ENCODE data around the gene SLC25A26. TPM values are rescaled to one million over a fixed set of nuclear protein-coding genes. Genes with fewer than 3 reads are reported as not detected.

Gene SLC25A26
- total and polyA plus RNA-seq, 2 donors (not counting 1 experiment from before 2014, with no cell fraction given): 14.2 to 29.0 TPM

GRCh38 chr3:66354001-66354400 lies 133.2 kb downstream of the SLC25A26 start:
- no peak for DNase-seq (ENCODE audit: low read depth in 2 of 2)
- no peak overlapping the region for H3K4me2 ChIP-seq (ENCODE audit: extremely low read depth, insufficient read depth, low read length)

GRCh38 chr3:66355394-66355793 lies 134.6 kb downstream of the SLC25A26 start:
- Histone ChIP-seq H3K4me1 (ENCODE audit: control insufficient read depth, extremely low read depth, insufficient read depth, low read length) (no peaks in the 10 kb centered on the region), H2AFZ (ENCODE audit: low read length) (no peak overlapping the region), H3K4me2 (ENCODE audit: extremely low read depth, insufficient read depth, low read length) (no peak overlapping the region), H3K9ac (ENCODE audit: insufficient read depth, low read length) (no peak overlapping the region), H3K4me3 (replicated peaks in 1 of 4; ENCODE audit: control extremely low read depth in 1 of 4, insufficient read depth in 1 of 4, low read depth in 3 of 4, low read length in 4 of 4) (no peak overlapping the region), H3K27me3 (ENCODE audit: control insufficient read depth, insufficient read depth, low read length) (no peaks in the 10 kb centered on the region), H3K79me2 (ENCODE audit: control insufficient read depth, insufficient read depth, low read length) (no peaks in the 10 kb centered on the region), H3K36me3 (ENCODE audit: control insufficient read depth, insufficient read depth, low read length) (no peaks in the 10 kb centered on the region), H3K27ac (ENCODE audit: insufficient read depth, low read length) (no peak overlapping the region), H3K9me3 (ENCODE audit: control insufficient read depth, insufficient read depth, low read depth, low read length) (no peaks in the 10 kb centered on the region), H4K20me1 (ENCODE audit: control insufficient read depth, extremely low read depth, insufficient read depth, low read length) (no peaks in the 10 kb centered on the region)
- TF ChIP-seq, protein P1, sequence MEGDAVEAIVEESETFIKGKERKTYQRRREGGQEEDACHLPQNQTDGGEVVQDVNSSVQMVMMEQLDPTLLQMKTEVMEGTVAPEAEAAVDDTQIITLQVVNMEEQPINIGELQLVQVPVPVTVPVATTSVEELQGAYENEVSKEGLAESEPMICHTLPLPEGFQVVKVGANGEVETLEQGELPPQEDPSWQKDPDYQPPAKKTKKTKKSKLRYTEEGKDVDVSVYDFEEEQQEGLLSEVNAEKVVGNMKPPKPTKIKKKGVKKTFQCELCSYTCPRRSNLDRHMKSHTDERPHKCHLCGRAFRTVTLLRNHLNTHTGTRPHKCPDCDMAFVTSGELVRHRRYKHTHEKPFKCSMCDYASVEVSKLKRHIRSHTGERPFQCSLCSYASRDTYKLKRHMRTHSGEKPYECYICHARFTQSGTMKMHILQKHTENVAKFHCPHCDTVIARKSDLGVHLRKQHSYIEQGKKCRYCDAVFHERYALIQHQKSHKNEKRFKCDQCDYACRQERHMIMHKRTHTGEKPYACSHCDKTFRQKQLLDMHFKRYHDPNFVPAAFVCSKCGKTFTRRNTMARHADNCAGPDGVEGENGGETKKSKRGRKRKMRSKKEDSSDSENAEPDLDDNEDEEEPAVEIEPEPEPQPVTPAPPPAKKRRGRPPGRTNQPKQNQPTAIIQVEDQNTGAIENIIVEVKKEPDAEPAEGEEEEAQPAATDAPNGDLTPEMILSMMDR (conservative IDR thresholded peaks at IDR 0.05 in 1 of 2, IDR thresholded peaks at IDR 0.05 in 1 of 2; ENCODE audit: low read depth in 1 of 2, low read length in 2 of 2): no peak
- no peak for TF ChIP-seq EZH2 (IDR thresholded peaks at IDR 0.05; ENCODE audit: low read length, missing control alignments)
- DNase-seq (ENCODE audit: low read depth in 2 of 2): no peak

More at GRCh38 chr3:66354001-66354400, 133.2 kb downstream of the SLC25A26 start:
- Histone ChIP-seq H3K4me3 (replicated peaks in 1 of 4; ENCODE audit: control extremely low read depth in 1 of 4, insufficient read depth in 1 of 4, low read depth in 3 of 4, low read length in 4 of 4) (no peak overlapping the region), H2AFZ (ENCODE audit: low read length) (no peak overlapping the region), H4K20me1 (ENCODE audit: control insufficient read depth, extremely low read depth, insufficient read depth, low read length) (no peaks in the 10 kb centered on the region), H3K9me3 (ENCODE audit: control insufficient read depth, insufficient read depth, low read depth, low read length) (no peaks in the 10 kb centered on the region), H3K4me1 (ENCODE audit: control insufficient read depth, extremely low read depth, insufficient read depth, low read length) (no peaks in the 10 kb centered on the region), H3K27ac (ENCODE audit: insufficient read depth, low read length) (no peak overlapping the region), H3K9ac (ENCODE audit: insufficient read depth, low read length) (no peak overlapping the region), H3K79me2 (ENCODE audit: control insufficient read depth, insufficient read depth, low read length) (no peaks in the 10 kb centered on the region), H3K27me3 (ENCODE audit: control insufficient read depth, insufficient read depth, low read length) (no peaks in the 10 kb centered on the region), H3K36me3 (ENCODE audit: control insufficient read depth, insufficient read depth, low read length) (no peaks in the 10 kb centered on the region)
- TF ChIP-seq EZH2 (IDR thresholded peaks at IDR 0.05; ENCODE audit: low read length, missing control alignments): no peak
- TF ChIP-seq, protein P1 (conservative IDR thresholded peaks at IDR 0.05 in 1 of 2, IDR thresholded peaks at IDR 0.05 in 1 of 2; ENCODE audit: low read depth in 1 of 2, low read length in 2 of 2): no peak

GRCh38 chr3:66355997-66356396 lies 135.2 kb downstream of the SLC25A26 start:
- no peaks in the 10 kb centered on the region for H3K79me2 ChIP-seq (ENCODE audit: control insufficient read depth, insufficient read depth, low read length)
- H3K4me1 ChIP-seq (ENCODE audit: control insufficient read depth, extremely low read depth, insufficient read depth, low read length): no peaks in the 10 kb centered on the region
- H3K36me3 ChIP-seq (ENCODE audit: control insufficient read depth, insufficient read depth, low read length): no peaks in the 10 kb centered on the region
- no peaks in the 10 kb centered on the region for H3K9me3 ChIP-seq (ENCODE audit: control insufficient read depth, insufficient read depth, low read depth, low read length)
- no peak overlapping the region for H3K4me3 ChIP-seq (replicated peaks in 1 of 4; ENCODE audit: control extremely low read depth in 1 of 4, insufficient read depth in 1 of 4, low read depth in 3 of 4, low read length in 4 of 4)
- no peak overlapping the region for H3K4me2 ChIP-seq (ENCODE audit: extremely low read depth, insufficient read depth, low read length)
- TF ChIP-seq EZH2 (IDR thresholded peaks at IDR 0.05; ENCODE audit: low read length, missing control alignments): no peak
- TF ChIP-seq, protein P1 (conservative IDR thresholded peaks at IDR 0.05 in 1 of 2, IDR thresholded peaks at IDR 0.05 in 1 of 2; ENCODE audit: low read depth in 1 of 2, low read length in 2 of 2): no peak
- H3K9ac ChIP-seq (ENCODE audit: insufficient read depth, low read length): no peak overlapping the region
- H3K27me3 ChIP-seq (ENCODE audit: control insufficient read depth, insufficient read depth, low read length): no peaks in the 10 kb centered on the region
- H4K20me1 ChIP-seq (ENCODE audit: control insufficient read depth, extremely low read depth, insufficient read depth, low read length): no peaks in the 10 kb centered on the region
- H2AFZ ChIP-seq (ENCODE audit: low read length): no peak overlapping the region
- no peak overlapping the region for H3K27ac ChIP-seq (ENCODE audit: insufficient read depth, low read length)
- no peak for DNase-seq (ENCODE audit: low read depth in 2 of 2)
